ENCODE data around the gene RABL2B. TPM values are rescaled to one million over a fixed set of nuclear protein-coding genes. Genes with fewer than 3 reads are reported as not detected.
"Not testable (repeated sequence)": the region's sequence is repeated elsewhere in the genome, so short reads cannot be mapped to it uniquely, and the experiment has no call there.

The RABL2B gene
- total and polyA plus RNA-seq, 2 experiments from 2014 or later = 18.4 to 23.6 TPM

- H2AFZ ChIP-seq; H3K79me2 ChIP-seq (ENCODE audit: insufficient read depth); H3F3A ChIP-seq (ENCODE audit: insufficient read depth); H3K4me1 ChIP-seq (ENCODE audit: insufficient read depth); H3K9me2 ChIP-seq (ENCODE audit: insufficient read depth); H4K20me1 ChIP-seq (ENCODE audit: insufficient read depth); H3K9ac ChIP-seq; H3K27me3 ChIP-seq (replicated peaks; ENCODE audit: insufficient read depth); H3K4me3 ChIP-seq; H3K36me3 ChIP-seq (ENCODE audit: low read depth); H3K27ac ChIP-seq; H3K4me2 ChIP-seq (ENCODE audit: unreplicated experiment); in situ Hi-C loops (cut with MboI); H3K9me3 ChIP-seq (ENCODE audit: low read depth): not testable (repeated sequence)
- 66 to 76% methylated on average over 12 of the region's 12 CpGs for WGBS, 2 experiments (ENCODE audit: low coverage in 1 of 2, low lambda C conversion rate in 2 of 2, missing lambda C conversion rate in 2 of 2)
- peak; percentile 22 for DNase-seq
Measured at GRCh38 chr22:50775132-50775531, 8.3 kb downstream of the RABL2B start.

- WGBS, 2 experiments (ENCODE audit: low coverage in 1 of 2, low lambda C conversion rate in 2 of 2, missing lambda C conversion rate in 2 of 2) = 58 to 63% methylated on average over 3 of the region's 3 CpGs
- H3K9me3 ChIP-seq (ENCODE audit: low read depth); H3K27me3 ChIP-seq (replicated peaks; ENCODE audit: insufficient read depth); H3K36me3 ChIP-seq (ENCODE audit: low read depth); H3K27ac ChIP-seq; H3K9me2 ChIP-seq (ENCODE audit: insufficient read depth); H4K20me1 ChIP-seq (ENCODE audit: insufficient read depth); H3K4me2 ChIP-seq (ENCODE audit: unreplicated experiment); in situ Hi-C loops (cut with MboI); H3K4me3 ChIP-seq; H3K79me2 ChIP-seq (ENCODE audit: insufficient read depth); H3K4me1 ChIP-seq (ENCODE audit: insufficient read depth); H3F3A ChIP-seq (ENCODE audit: insufficient read depth); H2AFZ ChIP-seq; H3K9ac ChIP-seq: not testable (repeated sequence)
- DNase-seq = peak; percentile 4
Measured at GRCh38 chr22:50764288-50764687, 19.1 kb downstream of the RABL2B start.

- H3K79me2 ChIP-seq (ENCODE audit: insufficient read depth); DNase-seq; in situ Hi-C loops (cut with MboI); H4K20me1 ChIP-seq (ENCODE audit: insufficient read depth); H3K36me3 ChIP-seq (ENCODE audit: low read depth); H3K4me3 ChIP-seq; H3K9me2 ChIP-seq (ENCODE audit: insufficient read depth); H3K27ac ChIP-seq; H3K27me3 ChIP-seq (replicated peaks; ENCODE audit: insufficient read depth); H3K9ac ChIP-seq; H2AFZ ChIP-seq; H3F3A ChIP-seq (ENCODE audit: insufficient read depth); H3K4me1 ChIP-seq (ENCODE audit: insufficient read depth); H3K9me3 ChIP-seq (ENCODE audit: low read depth); H3K4me2 ChIP-seq (ENCODE audit: unreplicated experiment): not testable (repeated sequence)
- WGBS, 2 experiments (ENCODE audit: low coverage in 1 of 2, low lambda C conversion rate in 2 of 2, missing lambda C conversion rate in 2 of 2) = 94 to 97% methylated on average over 2 of the region's 2 CpGs
Measured at GRCh38 chr22:50761829-50762228, 21.6 kb downstream of the RABL2B start.

- H3K4me3 ChIP-seq; H3K4me1 ChIP-seq (ENCODE audit: insufficient read depth); H3K9ac ChIP-seq; H3K4me2 ChIP-seq (ENCODE audit: unreplicated experiment); H4K20me1 ChIP-seq (ENCODE audit: insufficient read depth); H3K9me3 ChIP-seq (ENCODE audit: low read depth); H3K79me2 ChIP-seq (ENCODE audit: insufficient read depth); H3F3A ChIP-seq (ENCODE audit: insufficient read depth); H3K9me2 ChIP-seq (ENCODE audit: insufficient read depth); H2AFZ ChIP-seq; H3K27me3 ChIP-seq (replicated peaks; ENCODE audit: insufficient read depth); H3K27ac ChIP-seq; in situ Hi-C loops (cut with MboI); H3K36me3 ChIP-seq (ENCODE audit: low read depth): not testable (repeated sequence)
- DNase-seq = peak; percentile 61
- 20 to 24% methylated on average over 9 to 10 of the region's 10 CpGs for WGBS, 2 experiments (ENCODE audit: low coverage in 1 of 2, low lambda C conversion rate in 2 of 2, missing lambda C conversion rate in 2 of 2)
Measured at GRCh38 chr22:50759597-50760341, 23.7 kb downstream of the RABL2B start.

GRCh38 chr22:50756949-50757491 lies 26.4 kb downstream of the RABL2B start:
- Histone ChIP-seq H3K9ac (peak overlapping the region; percentile 73), H2AFZ (peak overlapping the region; percentile 92), H3K4me3 (peak overlapping the region; percentile 77), H3K4me2 (ENCODE audit: unreplicated experiment) (peak overlapping the region; percentile 90)
- H3K27me3 ChIP-seq (replicated peaks; ENCODE audit: insufficient read depth); H4K20me1 ChIP-seq (ENCODE audit: insufficient read depth); H3K79me2 ChIP-seq (ENCODE audit: insufficient read depth); H3F3A ChIP-seq (ENCODE audit: insufficient read depth); in situ Hi-C loops (cut with MboI); H3K36me3 ChIP-seq (ENCODE audit: low read depth); H3K27ac ChIP-seq; H3K4me1 ChIP-seq (ENCODE audit: insufficient read depth); H3K9me2 ChIP-seq (ENCODE audit: insufficient read depth); H3K9me3 ChIP-seq (ENCODE audit: low read depth): not testable (repeated sequence)
- peak; percentile 38 for DNase-seq
- 15% methylated on average over 23 to 24 of the region's 24 CpGs for WGBS, 2 experiments (ENCODE audit: low coverage in 1 of 2, low lambda C conversion rate in 2 of 2, missing lambda C conversion rate in 2 of 2)

- not testable (repeated sequence) for H3K27me3 ChIP-seq (replicated peaks; ENCODE audit: insufficient read depth)
- H2AFZ ChIP-seq = peak overlapping the region; percentile 92
Measured at GRCh38 chr22:50756406-50756805, 27.0 kb downstream of the RABL2B start.

GRCh38 chr22:50755251-50755650 lies 28.2 kb downstream of the RABL2B start:
- H3K4me1 ChIP-seq (ENCODE audit: insufficient read depth); H3F3A ChIP-seq (ENCODE audit: insufficient read depth); H3K4me2 ChIP-seq (ENCODE audit: unreplicated experiment); H3K27me3 ChIP-seq (replicated peaks; ENCODE audit: insufficient read depth); H4K20me1 ChIP-seq (ENCODE audit: insufficient read depth); H3K36me3 ChIP-seq (ENCODE audit: low read depth); H3K9me2 ChIP-seq (ENCODE audit: insufficient read depth); H3K9ac ChIP-seq; H3K9me3 ChIP-seq (ENCODE audit: low read depth); H3K79me2 ChIP-seq (ENCODE audit: insufficient read depth); H2AFZ ChIP-seq; H3K4me3 ChIP-seq; in situ Hi-C loops (cut with MboI); DNase-seq; H3K27ac ChIP-seq: not testable (repeated sequence)
- 86 to 90% methylated on average over 20 of the region's 20 CpGs for WGBS, 2 experiments (ENCODE audit: low coverage in 1 of 2, low lambda C conversion rate in 2 of 2, missing lambda C conversion rate in 2 of 2)

More at GRCh38 chr22:50756406-50756805, 27.0 kb downstream of the RABL2B start:
- H3K9me2 ChIP-seq (ENCODE audit: insufficient read depth); H4K20me1 ChIP-seq (ENCODE audit: insufficient read depth); H3K27ac ChIP-seq; in situ Hi-C loops (cut with MboI); H3K36me3 ChIP-seq (ENCODE audit: low read depth); H3K9ac ChIP-seq; H3F3A ChIP-seq (ENCODE audit: insufficient read depth); DNase-seq; H3K4me1 ChIP-seq (ENCODE audit: insufficient read depth); H3K9me3 ChIP-seq (ENCODE audit: low read depth); H3K79me2 ChIP-seq (ENCODE audit: insufficient read depth); H3K4me3 ChIP-seq: not testable (repeated sequence)
- WGBS, 2 experiments (ENCODE audit: low coverage in 1 of 2, low lambda C conversion rate in 2 of 2, missing lambda C conversion rate in 2 of 2) = 2 to 6% methylated on average over 7 of the region's 9 CpGs
- H3K4me2 ChIP-seq (ENCODE audit: unreplicated experiment) = peak overlapping the region; percentile 90
